Type B pancreatic cell (in vitro differentiated cells): ENCODE data around the gene LZTFL1. TPM values are rescaled to one million over a fixed set of nuclear protein-coding genes. Genes with fewer than 3 reads are reported as not detected.

Experiments
- DNase-seq: peaks from one replicate; pipeline ENCODE4 v3.0.0; 2021; ENCODE audit warnings: mixed read lengths; ENCODE audit not compliant: unreplicated experiment; ENCODE audit errors: extremely low spot score
- H3K27ac Mint-ChIP-seq: 2 replicates; pipeline ENCODE4 v1.8.0; 2021; ENCODE audit warnings: mild to moderate bottlenecking, mixed read lengths
- H3K27me3 Mint-ChIP-seq: 2 replicates; pipeline ENCODE4 v1.8.0; 2021; ENCODE audit warnings: mixed read lengths
- H3K36me3 Mint-ChIP-seq: 2 replicates; pipeline ENCODE4 v1.8.0; 2021; ENCODE audit warnings: mixed read lengths
- H3K4me1 Mint-ChIP-seq: one replicate; pipeline ENCODE4 v1.8.0; 2021; ENCODE audit warnings: mixed read lengths; ENCODE audit not compliant: unreplicated experiment
- H3K4me3 Mint-ChIP-seq: 2 replicates; pipeline ENCODE4 v1.8.0; 2021; ENCODE audit warnings: mild to moderate bottlenecking, mixed read lengths
- H3K9me3 Mint-ChIP-seq: 2 replicates; pipeline ENCODE4 v1.8.0; 2021; ENCODE audit warnings: mixed read lengths
- total RNA-seq: library from RNA; stranded (reverse); gene quantifications from 2 replicates; pipeline ENCODE4 v1.2.1, GENCODE V29; 2021; ENCODE audit warnings: low replicate concordance
- TF ChIP-seq, protein P1 (sequence below): fragments of 200-600 bp; sonication (generic); conservative IDR thresholded peaks from 2 replicates; pipeline ENCODE4 v1.5.0; 2021; ENCODE audit warnings: antibody characterized with exemption, mild to moderate bottlenecking

Gene LZTFL1
- total RNA-seq, 1 donor from 2014 or later = 36.0 TPM

GRCh38 chr3:45782381-45782780 is 59.5 kb downstream of the LZTFL1 start:
- Mint-ChIP-seq H3K4me3 (no peak overlapping the region), H3K36me3 (no peaks in the 10 kb centered on the region), H3K9me3 (no peaks in the 10 kb centered on the region), H3K4me1 (no peaks in the 10 kb centered on the region), H3K27me3 (peaks cover 13% of the 10 kb centered on the region), H3K27ac (no peak overlapping the region)
- TF ChIP-seq, protein P1, sequence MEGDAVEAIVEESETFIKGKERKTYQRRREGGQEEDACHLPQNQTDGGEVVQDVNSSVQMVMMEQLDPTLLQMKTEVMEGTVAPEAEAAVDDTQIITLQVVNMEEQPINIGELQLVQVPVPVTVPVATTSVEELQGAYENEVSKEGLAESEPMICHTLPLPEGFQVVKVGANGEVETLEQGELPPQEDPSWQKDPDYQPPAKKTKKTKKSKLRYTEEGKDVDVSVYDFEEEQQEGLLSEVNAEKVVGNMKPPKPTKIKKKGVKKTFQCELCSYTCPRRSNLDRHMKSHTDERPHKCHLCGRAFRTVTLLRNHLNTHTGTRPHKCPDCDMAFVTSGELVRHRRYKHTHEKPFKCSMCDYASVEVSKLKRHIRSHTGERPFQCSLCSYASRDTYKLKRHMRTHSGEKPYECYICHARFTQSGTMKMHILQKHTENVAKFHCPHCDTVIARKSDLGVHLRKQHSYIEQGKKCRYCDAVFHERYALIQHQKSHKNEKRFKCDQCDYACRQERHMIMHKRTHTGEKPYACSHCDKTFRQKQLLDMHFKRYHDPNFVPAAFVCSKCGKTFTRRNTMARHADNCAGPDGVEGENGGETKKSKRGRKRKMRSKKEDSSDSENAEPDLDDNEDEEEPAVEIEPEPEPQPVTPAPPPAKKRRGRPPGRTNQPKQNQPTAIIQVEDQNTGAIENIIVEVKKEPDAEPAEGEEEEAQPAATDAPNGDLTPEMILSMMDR = no peak
- no peak for DNase-seq

DNA sequence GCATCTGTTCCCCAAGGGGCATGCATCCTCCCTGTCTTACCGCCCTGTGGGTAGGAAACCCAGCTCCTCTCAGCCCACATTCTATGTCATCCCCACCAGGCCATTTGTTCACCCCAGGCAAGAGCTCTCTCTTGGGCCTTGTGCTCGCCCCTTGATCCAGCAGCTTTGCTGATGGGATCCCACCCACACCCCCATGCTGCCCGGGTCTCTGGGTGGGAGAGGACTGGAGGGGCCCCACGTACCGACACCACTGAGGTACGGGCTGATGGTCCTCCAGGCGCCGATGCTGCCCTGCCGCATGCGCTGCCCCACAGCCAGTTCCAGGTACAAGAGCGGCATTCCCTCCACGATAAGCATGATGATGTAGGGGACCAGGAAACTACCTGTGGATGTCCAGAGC is 60.1 kb downstream of the LZTFL1 start:
- DNase-seq = peak; percentile 63
- H3K4me1 Mint-ChIP-seq = no peaks in the 10 kb centered on the region
- no peaks in the 10 kb centered on the region for H3K9me3 Mint-ChIP-seq
- H3K4me3 Mint-ChIP-seq = no peak overlapping the region
- H3K27me3 Mint-ChIP-seq = peaks cover 7% of the 10 kb centered on the region
- H3K27ac Mint-ChIP-seq = no peak overlapping the region
- H3K36me3 Mint-ChIP-seq = no peaks in the 10 kb centered on the region
- TF ChIP-seq, protein P1 = no peak

DNA sequence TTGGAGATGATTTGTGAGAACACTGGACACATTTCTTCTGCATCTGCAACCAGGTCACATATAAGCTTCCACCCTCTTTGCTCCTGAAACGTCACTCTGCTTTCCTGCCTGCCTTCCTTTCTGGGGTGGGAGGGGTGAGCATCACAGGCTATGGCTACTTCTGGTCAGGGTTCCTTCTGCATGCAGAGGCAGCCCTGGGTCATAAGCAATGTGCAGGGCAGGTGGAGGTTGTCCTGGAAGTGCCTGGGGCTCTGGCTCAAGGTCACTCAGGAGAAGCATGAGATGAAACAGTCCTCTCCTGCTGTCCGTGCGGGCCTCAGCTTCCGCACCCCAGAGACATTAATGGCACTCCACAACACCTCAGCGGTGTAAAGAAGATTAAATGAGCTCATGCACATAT is 60.6 kb downstream of the LZTFL1 start:
- DNase-seq = peak; percentile 20
- Mint-ChIP-seq H3K27ac (no peak overlapping the region), H3K4me1 (no peaks in the 10 kb centered on the region), H3K36me3 (no peaks in the 10 kb centered on the region), H3K27me3 (peaks cover 7% of the 10 kb centered on the region), H3K4me3 (no peak overlapping the region), H3K9me3 (no peaks in the 10 kb centered on the region)
- TF ChIP-seq, protein P1 = no peak

DNA sequence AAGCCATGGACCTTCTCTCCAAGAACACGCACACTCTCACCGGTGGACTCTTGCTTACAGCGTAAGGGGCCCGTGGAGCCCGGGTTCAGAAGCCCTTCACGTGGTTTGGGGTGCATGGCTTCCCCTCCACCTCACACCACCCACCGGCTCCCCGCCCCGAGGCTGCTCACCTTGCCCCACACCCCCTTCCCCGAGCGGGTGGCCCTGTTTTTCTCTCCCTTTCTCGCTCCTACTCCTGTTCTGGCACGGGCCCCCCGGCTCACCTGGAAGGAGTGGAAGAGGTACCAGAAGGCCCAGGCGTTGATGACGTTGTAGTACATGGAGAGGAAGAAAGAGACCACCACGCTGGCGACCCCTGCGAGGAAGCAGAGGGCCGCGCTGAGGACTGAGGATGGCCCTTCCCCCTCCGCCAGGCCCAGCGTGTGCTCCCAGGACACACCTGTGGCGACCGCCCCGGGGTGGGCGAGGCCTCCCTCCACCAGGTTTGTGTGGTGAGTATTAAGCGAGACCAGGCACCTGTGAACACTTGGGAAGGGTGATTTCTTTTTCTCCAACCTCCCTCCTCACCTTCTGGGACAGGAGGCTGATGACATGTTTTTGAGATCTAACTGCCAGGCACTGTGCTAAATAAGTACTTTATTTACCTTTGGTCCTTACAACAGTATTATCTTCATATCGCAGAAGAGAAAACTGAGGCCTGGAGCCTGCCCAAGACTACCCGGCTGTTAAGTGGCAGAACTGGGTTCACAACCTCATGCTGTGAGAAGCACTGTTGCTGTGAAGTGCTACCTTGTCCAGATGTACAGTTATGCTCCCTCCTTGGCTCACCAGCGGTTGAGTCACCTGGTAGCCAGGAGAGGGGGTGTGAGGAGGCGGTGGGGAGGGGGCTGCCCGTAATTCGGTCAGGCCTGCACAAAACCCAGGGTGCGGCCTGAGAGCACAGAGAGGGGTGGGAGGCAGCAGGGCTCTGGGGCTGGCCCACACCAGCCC is 61.9 kb downstream of the LZTFL1 start:
- Mint-ChIP-seq H3K36me3 (no peaks in the 10 kb centered on the region), H3K27ac (no peak overlapping the region), H3K9me3 (no peaks in the 10 kb centered on the region), H3K27me3 (peaks cover 7% of the 10 kb centered on the region), H3K4me3 (no peak overlapping the region), H3K4me1 (no peaks in the 10 kb centered on the region)
- TF ChIP-seq, protein P1 = no peak
- DNase-seq = peak; percentile 58

- Mint-ChIP-seq H3K27me3 (peaks cover 10% of the 10 kb centered on the region), H3K27ac (no peak overlapping the region), H3K9me3 (no peaks in the 10 kb centered on the region), H3K4me1 (no peaks in the 10 kb centered on the region), H3K4me3 (no peak overlapping the region), H3K36me3 (no peaks in the 10 kb centered on the region)
- DNase-seq = peak; percentile 39
- TF ChIP-seq, protein P1 = no peak
Observed at GRCh38 chr3:45778761-45779201, 63.1 kb downstream of the LZTFL1 start.
